PC-9 (cell line): ENCODE results near the gene MEX3A. TPM values are rescaled to one million over a fixed set of nuclear protein-coding genes. Genes with fewer than 3 reads are reported as not detected.

Experiments used
- BruUV-seq: library from RNA; stranded (reverse); fragments of 400-500 nt; replicated peaks from 2 replicates; lab custom pipeline; 2021; lab: Mats Ljungman, UMichigan
- CTCF ChIA-PET: fragments of 300-600 bp; sonication (Branson Sonifier 250); formaldehyde crosslinking; loops from one replicate; lab custom pipeline; 2022; ENCODE audit warnings: antibody characterized with exemption; lab: Charles Lee
- POLR2A ChIA-PET: fragments of 300-600 bp; sonication (Branson Sonifier 250); formaldehyde crosslinking; loops from one replicate; lab custom pipeline; 2022; ENCODE audit warnings: antibody characterized with exemption; ENCODE audit not compliant: unreplicated experiment; lab: Charles Lee
- DNase-seq, 2 experiments: peaks; one replicate each; pipeline versions ENCODE4 v3.0.0 to v3.0.0-alpha.2; 2015 to 2022; ENCODE audit warnings: mixed read lengths in 1 of 2
- H2AFZ ChIP-seq: fragments of 200-600 bp; sonication (generic); 2 replicates; pipeline ENCODE4 v1.8.1; 2017; ENCODE audit warnings: antibody characterized with exemption
- H3F3A ChIP-seq: fragments of 200-600 bp; sonication (generic); 2 replicates; pipeline ENCODE4 v1.8.1; 2017; ENCODE audit warnings: antibody characterized with exemption, mild to moderate bottlenecking, low read depth; ENCODE audit not compliant: insufficient read depth
- H3K27ac ChIP-seq: fragments of 200-600 bp; sonication (generic); 2 replicates; pipeline ENCODE4 v1.6.1; 2016; ENCODE audit warnings: mixed run types
- H3K27me3 ChIP-seq: fragments of 200-600 bp; sonication (generic); 2 replicates; pipeline ENCODE4 v1.6.1; 2016; ENCODE audit warnings: low read depth, mixed run types; ENCODE audit not compliant: insufficient read depth
- H3K36me3 ChIP-seq: fragments of 200-600 bp; sonication (generic); 2 replicates; pipeline ENCODE4 v1.6.1; 2016; ENCODE audit warnings: low read depth, mixed run types
- H3K4me1 ChIP-seq: fragments of 200-600 bp; sonication (generic); replicated peaks from 2 replicates; pipeline ENCODE4 v1.6.1; 2016; ENCODE audit warnings: mixed run types; ENCODE audit not compliant: insufficient read depth
- H3K4me2 ChIP-seq: fragments of 200-600 bp; sonication (generic); 2 replicates; pipeline ENCODE4 v1.6.1; 2017; ENCODE audit warnings: mixed run types
- H3K4me3 ChIP-seq: fragments of 200-600 bp; sonication (generic); 2 replicates; pipeline ENCODE4 v1.6.1; 2016; ENCODE audit warnings: mixed run types
- H3K79me2 ChIP-seq: fragments of 200-600 bp; sonication (generic); 2 replicates; pipeline ENCODE4 v1.6.1; 2017; ENCODE audit warnings: low read depth, mixed run types
- H3K9me2 ChIP-seq: fragments of 200-600 bp; sonication (generic); 2 replicates; pipeline ENCODE4 v1.8.1; 2017; ENCODE audit warnings: mild to moderate bottlenecking; ENCODE audit not compliant: insufficient read depth
- H3K9me3 ChIP-seq: fragments of 200-600 bp; sonication (generic); 2 replicates; pipeline ENCODE4 v1.8.1; 2016; ENCODE audit warnings: low read depth; ENCODE audit not compliant: insufficient read depth
- H4K20me1 ChIP-seq: fragments of 200-600 bp; sonication (generic); 2 replicates; pipeline ENCODE4 v1.8.1; 2017; ENCODE audit not compliant: insufficient read depth
- EZH2 ChIP-seq: fragments of 200-600 bp; sonication (generic); IDR thresholded peaks from 2 replicates; pipeline ENCODE4 v1.8.0; 2017; ENCODE audit warnings: antibody characterized with exemption, low read depth
- intact Hi-C: fragments of 100-400 bp; cut with micrococcal nuclease; formaldehyde crosslinking; loops from one replicate; pipeline ENCODE4 v1.10.0; 2022; ENCODE audit not compliant: unreplicated experiment
- total RNA-seq: library from RNA; stranded (reverse); gene quantifications from 2 replicates; pipeline ENCODE4 v1.2.3, GENCODE V29; 2021
- TF ChIP-seq, protein P1 (sequence below): fragments of 200-600 bp; sonication (generic); conservative IDR thresholded peaks from 2 replicates; pipeline ENCODE4 v1.6.1; 2017; ENCODE audit warnings: mixed run types, antibody characterized with exemption, mild to moderate bottlenecking, moderate library complexity

The MEX3A gene
- total RNA-seq, 1 experiment from 2014 or later, result 7.2 TPM

DNA sequence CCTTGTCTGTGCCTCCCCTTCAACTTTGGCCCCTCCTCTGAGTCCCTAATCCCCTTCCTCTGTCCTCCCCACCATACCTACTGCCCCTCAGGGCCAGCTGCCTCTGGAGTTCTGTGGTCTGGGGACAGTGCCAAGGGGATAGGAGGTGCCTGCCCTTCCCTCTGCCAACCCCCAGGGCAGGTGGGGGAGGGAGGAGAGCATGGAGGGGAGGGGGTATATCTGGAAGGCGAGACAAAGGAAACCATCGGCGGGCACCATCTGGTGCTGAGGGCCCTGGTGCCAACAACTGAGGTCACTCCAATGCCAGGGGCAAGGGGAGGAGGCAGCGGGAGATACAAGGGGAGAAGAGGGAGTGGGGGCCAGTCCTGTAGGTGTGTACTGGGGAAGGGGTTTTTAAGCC is 11.7 kb downstream of the MEX3A start:
- intact Hi-C loops, result no loop called here
- TF ChIP-seq, protein P1, sequence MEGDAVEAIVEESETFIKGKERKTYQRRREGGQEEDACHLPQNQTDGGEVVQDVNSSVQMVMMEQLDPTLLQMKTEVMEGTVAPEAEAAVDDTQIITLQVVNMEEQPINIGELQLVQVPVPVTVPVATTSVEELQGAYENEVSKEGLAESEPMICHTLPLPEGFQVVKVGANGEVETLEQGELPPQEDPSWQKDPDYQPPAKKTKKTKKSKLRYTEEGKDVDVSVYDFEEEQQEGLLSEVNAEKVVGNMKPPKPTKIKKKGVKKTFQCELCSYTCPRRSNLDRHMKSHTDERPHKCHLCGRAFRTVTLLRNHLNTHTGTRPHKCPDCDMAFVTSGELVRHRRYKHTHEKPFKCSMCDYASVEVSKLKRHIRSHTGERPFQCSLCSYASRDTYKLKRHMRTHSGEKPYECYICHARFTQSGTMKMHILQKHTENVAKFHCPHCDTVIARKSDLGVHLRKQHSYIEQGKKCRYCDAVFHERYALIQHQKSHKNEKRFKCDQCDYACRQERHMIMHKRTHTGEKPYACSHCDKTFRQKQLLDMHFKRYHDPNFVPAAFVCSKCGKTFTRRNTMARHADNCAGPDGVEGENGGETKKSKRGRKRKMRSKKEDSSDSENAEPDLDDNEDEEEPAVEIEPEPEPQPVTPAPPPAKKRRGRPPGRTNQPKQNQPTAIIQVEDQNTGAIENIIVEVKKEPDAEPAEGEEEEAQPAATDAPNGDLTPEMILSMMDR, result no peak
- TF ChIP-seq EZH2, result no peak
- Histone ChIP-seq H3K27ac (no peak overlapping the region), H3K4me1 (no peaks in the 10 kb centered on the region), H3K4me3 (no peak overlapping the region), H3K79me2 (peaks cover 18% of the 10 kb centered on the region), H3F3A (peaks cover 21% of the 10 kb centered on the region; the same call in 1 of the 2 replicates), H2AFZ (no peak overlapping the region), H3K9me3 (no peaks in the 10 kb centered on the region), H4K20me1 (peaks cover 8% of the 10 kb centered on the region; the same call in 1 of the 2 replicates), H3K36me3 (0 out of 2 replicates have a peak, but pooled peaks cover 2% of the 10 kb centered on the region), H3K9me2 (no peaks in the 10 kb centered on the region), H3K27me3 (no peaks in the 10 kb centered on the region), H3K4me2 (no peak overlapping the region)
- DNase-seq, result no peak
- no TSS peak for BruUV-seq
- CTCF ChIA-PET, result no interaction called here
- POLR2A ChIA-PET, result no interaction called here

- DNase-seq, result no peak
- no TSS peak for BruUV-seq
- ChIA-PET POLR2A (no interaction called here), CTCF (no interaction called here)
- Histone ChIP-seq H3K4me2 (no peak overlapping the region), H3K4me3 (no peak overlapping the region), H3K27ac (no peak overlapping the region), H3K79me2 (peaks cover 26% of the 10 kb centered on the region), H3K4me1 (no peaks in the 10 kb centered on the region), H3F3A (peaks cover 21% of the 10 kb centered on the region; the same call in 1 of the 2 replicates), H2AFZ (no peak overlapping the region), H3K9me3 (no peaks in the 10 kb centered on the region), H4K20me1 (peaks cover 12% of the 10 kb centered on the region; the same call in 1 of the 2 replicates), H3K36me3 (0 out of 2 replicates have a peak, but pooled peaks cover 7% of the 10 kb centered on the region), H3K27me3 (no peaks in the 10 kb centered on the region), H3K9me2 (no peaks in the 10 kb centered on the region)
- TF ChIP-seq, protein P1, result no peak
- TF ChIP-seq EZH2, result no peak
- intact Hi-C loops, result no loop called here
Measured at GRCh38 chr1:156069490-156070455, 12.5 kb downstream of the MEX3A start.

DNA sequence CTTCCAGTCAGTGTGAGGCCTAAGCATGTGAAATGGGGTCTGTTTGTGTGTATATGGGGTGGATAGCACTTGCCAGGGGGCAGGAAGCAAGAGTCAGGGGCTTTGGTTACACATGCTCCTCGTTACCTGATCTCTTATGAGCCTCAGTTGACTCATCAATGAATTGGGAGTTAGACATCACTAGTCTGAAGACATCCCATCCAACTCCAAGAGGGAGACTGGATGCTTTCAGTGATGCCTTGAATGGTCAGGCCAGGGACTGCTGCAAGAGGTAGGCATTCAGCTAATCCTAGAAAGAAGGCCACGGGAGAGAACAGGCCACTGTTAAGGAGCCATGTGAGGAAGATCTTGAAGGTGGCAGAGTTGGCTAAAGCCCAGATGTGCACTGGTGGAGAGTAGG is 15.0 kb downstream of the MEX3A start:
- no peak for DNase-seq
- no peaks in the 10 kb centered on the region for H3K9me3 ChIP-seq

More for the DNA sequence above, 15.0 kb downstream of the MEX3A start:
- H3K4me2 ChIP-seq, result no peak overlapping the region
- H3K79me2 ChIP-seq, result peaks cover 50% of the 10 kb centered on the region
- no peaks in the 10 kb centered on the region for H3K9me2 ChIP-seq
- peaks cover 17% of the 10 kb centered on the region for H3K4me1 ChIP-seq
- H3K27ac ChIP-seq, result no peak overlapping the region
- ChIA-PET CTCF (interaction anchor here (3.1 kb wide), 1 partner anchor 129 kb away, joined by 16 read pairs; no protein-coding TSS in a partner anchor), POLR2A (no interaction called here)
- no peak overlapping the region for H3K4me3 ChIP-seq
- TF ChIP-seq, protein P1, result no peak
- no peak for TF ChIP-seq EZH2
- H4K20me1 ChIP-seq, result peaks cover 33% of the 10 kb centered on the region
- intact Hi-C loops, result no loop called here
- no TSS peak for BruUV-seq
- H3F3A ChIP-seq, result peaks cover 27% of the 10 kb centered on the region; the same call in 1 of the 2 replicates
- no peak overlapping the region for H2AFZ ChIP-seq
- H3K36me3 ChIP-seq, result peaks cover 7% of the 10 kb centered on the region; the same call in 1 of the 2 replicates
- no peaks in the 10 kb centered on the region for H3K27me3 ChIP-seq
